ENCODE data around the gene PIGT.

Gene PIGT

GRCh38 chr20:45433316-45433715, 17.4 kb downstream of the PIGT start:
- TF ChIP-seq ZNF565 (CRISPR knock-in tag; conservative IDR thresholded peaks at IDR 0.05; ENCODE audit: low read depth), result no peak
- TF ChIP-seq CREB5 (CRISPR knock-in tag; IDR thresholded peaks at IDR 0.05; ENCODE audit: low read depth), result no peak
- no peak for ATAC-seq

- ATAC-seq, result no peak
- TF ChIP-seq ZFP30 (CRISPR knock-in tag; IDR thresholded peaks at IDR 0.05) (no peak), ZC3H10 (CRISPR knock-in tag; IDR thresholded peaks at IDR 0.05) (no peak), ZNF565 (CRISPR knock-in tag; conservative IDR thresholded peaks at IDR 0.05; ENCODE audit: low read depth) (no peak), TCF4 (CRISPR knock-in tag; IDR thresholded peaks at IDR 0.05; ENCODE audit: borderline replicate concordance) (no peak), BACH2 (CRISPR knock-in tag; IDR thresholded peaks at IDR 0.05; ENCODE audit: borderline replicate concordance) (no peak), POU6F1 (CRISPR knock-in tag; IDR thresholded peaks at IDR 0.05; ENCODE audit: borderline replicate concordance, low read depth) (no peak), SNAI2 (CRISPR knock-in tag; IDR thresholded peaks at IDR 0.05) (no peak), ZNF70 (CRISPR knock-in tag; IDR thresholded peaks at IDR 0.05) (no peak), PPARA (CRISPR knock-in tag; IDR thresholded peaks at IDR 0.05; ENCODE audit: borderline replicate concordance) (no peak), CSDC2 (CRISPR knock-in tag; IDR thresholded peaks at IDR 0.05) (no peak), ZNF8 (CRISPR knock-in tag; IDR thresholded peaks at IDR 0.05) (no peak), PATZ1 (CRISPR knock-in tag; IDR thresholded peaks at IDR 0.05; ENCODE audit: borderline replicate concordance) (no peak), CSRNP3 (CRISPR knock-in tag; IDR thresholded peaks at IDR 0.05) (no peak), CREB5 (CRISPR knock-in tag; IDR thresholded peaks at IDR 0.05; ENCODE audit: low read depth) (no peak), ESRRG (CRISPR knock-in tag; IDR thresholded peaks at IDR 0.05) (no peak), OSR1 (CRISPR knock-in tag; IDR thresholded peaks at IDR 0.05) (no peak), ZFP3 (CRISPR knock-in tag; IDR thresholded peaks at IDR 0.05) (no peak)
Observed at GRCh38 chr20:45433976-45434375, 18.0 kb downstream of the PIGT start.

- no peak; the same call in 1 of the 2 replicates for TF ChIP-seq TCF4 (CRISPR knock-in tag; IDR thresholded peaks at IDR 0.05; ENCODE audit: borderline replicate concordance)
- TF ChIP-seq ZFP3 (CRISPR knock-in tag; IDR thresholded peaks at IDR 0.05), result peak; percentile 77; the same call in 1 of the 2 replicates
- TF ChIP-seq PPARA (CRISPR knock-in tag; IDR thresholded peaks at IDR 0.05; ENCODE audit: borderline replicate concordance), result no peak
- no peak for TF ChIP-seq ESRRG (CRISPR knock-in tag; IDR thresholded peaks at IDR 0.05)
- TF ChIP-seq POU6F1 (CRISPR knock-in tag; IDR thresholded peaks at IDR 0.05; ENCODE audit: borderline replicate concordance, low read depth), result no peak
- no peak for TF ChIP-seq SNAI2 (CRISPR knock-in tag; IDR thresholded peaks at IDR 0.05)
- no peak for TF ChIP-seq ZC3H10 (CRISPR knock-in tag; IDR thresholded peaks at IDR 0.05)
- ATAC-seq, result peak; percentile 99
Observed at GRCh38 chr20:45436732-45437485, 21.0 kb downstream of the PIGT start.

Measured in SK-N-SH treated with all-trans-retinoic acid at 6 μM for 48 hours (cell line).